HG02970 (cell line): ENCODE measurements around the gene TH.

ENCODE experiments used
- ATAC-seq: cut with Tn5 transposase; IDR thresholded peaks from one replicate; pipeline ENCODE4 v1.9.1; 2021; ENCODE audit warnings: mild to moderate bottlenecking, moderate library complexity, moderate number of reproducible peaks; ENCODE audit not compliant: unreplicated experiment, low FRiP score

TH gene

DNA sequence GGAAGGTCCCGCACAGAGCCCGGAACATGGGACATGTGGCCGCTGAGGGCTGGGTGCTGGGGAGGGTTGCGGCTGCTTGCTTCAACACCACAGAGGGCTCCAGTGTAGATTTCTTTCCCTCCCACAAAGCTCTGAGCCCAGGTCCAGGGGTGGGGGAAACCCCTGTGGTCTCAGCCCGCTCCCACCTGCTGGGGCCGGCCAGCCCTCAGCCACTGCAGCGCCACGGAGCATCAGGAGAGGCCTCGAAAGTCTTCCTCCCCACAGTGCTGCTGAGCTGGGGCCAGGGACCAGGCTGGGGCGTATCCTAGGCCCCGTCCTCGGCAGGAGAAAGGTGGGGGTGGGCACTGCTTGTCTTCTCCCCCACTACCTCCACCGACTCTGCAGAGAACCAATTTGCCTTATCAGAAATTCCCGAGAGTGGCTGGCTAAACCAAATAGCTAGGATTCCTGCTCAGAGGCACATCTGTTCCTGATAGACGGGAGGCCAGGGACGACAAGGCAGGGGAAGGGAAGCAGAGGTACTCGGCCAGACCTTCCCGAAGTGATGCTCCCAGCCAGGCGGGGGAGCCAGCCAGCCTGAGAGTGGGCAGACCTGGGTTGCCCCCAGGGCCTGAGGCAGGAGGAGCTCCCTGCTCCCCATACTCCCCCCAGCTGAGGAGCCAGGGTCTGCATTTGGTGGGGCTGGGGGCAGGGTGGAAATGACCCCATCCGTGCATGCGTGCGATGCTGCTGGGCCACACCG lies 51.1 kb downstream of the TH start:
- no peak for ATAC-seq

DNA sequence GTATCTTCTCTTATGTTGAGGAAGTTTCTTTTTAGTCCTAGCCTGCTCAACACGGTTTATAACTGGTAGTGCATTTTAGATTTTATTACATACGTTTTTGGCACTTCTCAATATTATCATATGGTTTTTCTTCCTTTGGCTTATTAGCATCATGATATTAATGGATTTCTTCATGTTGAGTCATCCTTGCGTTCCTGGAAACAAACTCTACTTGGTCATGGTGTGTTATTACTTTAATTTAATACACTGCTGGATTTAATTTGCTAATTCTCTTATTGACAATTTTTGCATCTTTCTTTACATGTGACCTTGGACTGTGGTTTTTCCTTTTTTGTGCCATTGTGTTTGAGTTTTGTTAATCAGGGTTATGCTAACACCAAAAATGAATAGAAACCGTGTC lies 52.9 kb downstream of the TH start:
- no peak for ATAC-seq

DNA sequence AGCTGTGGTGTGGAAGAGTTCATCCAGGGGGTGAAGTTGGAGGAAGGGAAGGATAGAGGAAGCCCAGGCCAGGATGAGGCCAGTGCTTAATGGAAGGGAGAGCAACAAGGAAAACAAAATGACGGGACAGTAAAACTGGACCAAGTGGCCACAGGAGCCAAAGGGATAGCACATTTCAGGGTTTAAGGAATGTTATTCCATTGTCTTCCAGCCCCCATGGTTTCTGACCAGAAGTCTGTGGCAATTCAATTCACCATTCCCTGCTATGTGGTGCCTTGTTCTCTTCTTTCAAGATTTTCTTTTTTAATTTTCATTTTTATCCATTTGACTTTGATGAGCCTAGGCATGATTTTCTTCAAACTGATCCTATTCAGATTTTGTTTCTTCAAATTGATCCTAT lies 54.9 kb downstream of the TH start:
- no peak for ATAC-seq

DNA sequence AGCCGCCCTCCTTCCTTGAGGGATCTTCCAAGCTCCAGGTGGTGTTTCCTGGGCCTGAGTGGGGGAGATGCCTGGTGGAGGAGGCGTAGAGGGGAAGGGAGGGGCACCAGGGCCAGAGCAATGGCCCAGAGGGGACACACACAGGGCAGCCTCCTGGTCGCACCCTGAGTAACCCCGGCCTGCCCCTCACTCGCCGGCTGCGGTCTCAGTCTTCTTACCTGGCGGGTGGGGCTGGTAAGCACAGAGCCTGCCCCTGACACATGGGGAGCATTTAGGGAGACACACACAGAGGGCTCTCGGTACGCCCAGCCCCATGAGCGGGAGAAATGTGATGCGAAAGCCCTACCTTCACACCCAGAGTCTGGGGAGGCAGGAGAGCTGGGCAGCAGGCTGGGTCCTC lies 56.3 kb downstream of the TH start:
- ATAC-seq, result no peak

DNA sequence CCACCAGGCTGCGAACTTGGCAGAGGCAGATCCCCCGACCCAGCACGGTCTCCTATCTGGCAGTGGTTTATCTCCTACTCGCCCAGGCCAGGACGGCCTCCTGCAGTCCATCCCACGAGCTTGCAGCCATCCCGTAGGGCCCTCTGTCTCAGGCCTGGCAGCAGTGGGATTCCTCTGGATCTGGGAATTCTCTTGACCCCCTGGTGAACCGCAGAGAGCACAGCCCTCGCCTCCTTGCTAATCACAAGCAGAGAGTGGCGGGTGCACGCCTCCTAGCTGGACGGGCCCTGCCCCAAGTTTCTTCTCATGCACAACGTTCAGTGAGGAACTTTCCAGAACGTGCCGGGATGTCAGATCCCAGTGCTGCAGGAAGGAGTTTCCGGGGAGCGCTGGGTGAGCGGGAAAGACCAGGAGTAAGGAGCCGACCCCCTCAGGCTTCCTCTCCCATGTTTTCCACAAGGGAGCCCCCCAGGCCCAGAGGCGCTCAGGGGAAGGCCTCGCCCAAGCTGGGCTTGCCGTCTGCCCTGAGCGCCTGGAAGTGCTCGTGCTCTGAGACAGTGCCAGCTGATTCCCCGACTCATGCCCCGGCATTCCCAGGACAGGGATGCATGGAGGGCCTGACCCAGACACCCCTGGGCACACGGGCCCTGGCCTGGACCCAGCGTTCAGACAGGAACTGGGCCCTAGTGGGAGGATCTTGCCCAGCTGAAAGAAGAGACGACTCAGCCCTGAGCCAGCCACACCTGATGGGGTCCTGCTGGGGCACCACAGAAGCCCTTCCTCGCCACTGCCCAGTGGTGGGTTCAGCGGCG lies 57.0 kb downstream of the TH start:
- ATAC-seq, result no peak
